HG03095 (cell line): ENCODE results near the gene NCKAP1.
"Not testable (repeated sequence)": the region's sequence is repeated elsewhere in the genome, so short reads cannot be mapped to it uniquely, and the experiment has no call there.

ENCODE experiments used
- ATAC-seq: cut with Tn5 transposase; IDR thresholded peaks from one replicate; pipeline ENCODE4 v1.9.1; 2021; ENCODE audit warnings: moderate library complexity; ENCODE audit not compliant: unreplicated experiment

NCKAP1 gene

GRCh38 chr2:182887753-182888415 is 150.4 kb downstream of the NCKAP1 start:
- no peak for ATAC-seq

- no peak for ATAC-seq
Observed at GRCh38 chr2:182887093-182887492, 151.2 kb downstream of the NCKAP1 start.

GRCh38 chr2:182885771-182886170 is 152.5 kb downstream of the NCKAP1 start:
- ATAC-seq = no peak

- ATAC-seq = no peak
Observed at GRCh38 chr2:182883451-182883850, 154.8 kb downstream of the NCKAP1 start.

- ATAC-seq = not testable (repeated sequence)
Observed at GRCh38 chr2:182880100-182880499, 158.2 kb downstream of the NCKAP1 start.

GRCh38 chr2:182876653-182877052 is 161.6 kb downstream of the NCKAP1 start:
- not testable (repeated sequence) for ATAC-seq

- ATAC-seq = no peak
Observed at GRCh38 chr2:182870227-182870626, 168.0 kb downstream of the NCKAP1 start.

GRCh38 chr2:182868054-182868796 is 170.0 kb downstream of the NCKAP1 start:
- no peak for ATAC-seq

GRCh38 chr2:182867426-182868053 is 170.7 kb downstream of the NCKAP1 start:
- no peak for ATAC-seq

GRCh38 chr2:182866461-182867406 is 171.5 kb downstream of the NCKAP1 start, which contains the start of gene FRZB:
FRZB (minus strand) TSS chr2:182866637; CDS start chr2:182866552, 85 bp downstream.
- no peak for ATAC-seq

GRCh38 chr2:182866095-182866460 is 172.2 kb downstream of the NCKAP1 start:
- ATAC-seq = no peak

GRCh38 chr2:182864949-182865570 is 173.2 kb downstream of the NCKAP1 start:
- ATAC-seq = no peak

- ATAC-seq = no peak
Observed at GRCh38 chr2:182863642-182864041, 174.6 kb downstream of the NCKAP1 start.

GRCh38 chr2:182862091-182862490 is 176.2 kb downstream of the NCKAP1 start:
- ATAC-seq = no peak

- no peak for ATAC-seq
Observed at GRCh38 chr2:182860858-182861257, 177.4 kb downstream of the NCKAP1 start.
